Activated T-helper 17 cell treated with anti-CD3 and anti-CD28 coated beads, Interleukin-2, amount 50 U/mL, for 72 hours (primary cell): ENCODE data around the gene UMPS. TPM values are rescaled to one million over a fixed set of nuclear protein-coding genes. Genes with fewer than 3 reads are reported as not detected.
A peak's percentile ranks its signal among the peaks of the same experiment; 100 is the strongest.
"Not testable (repeated sequence)": the region's sequence is repeated elsewhere in the genome, so short reads cannot be mapped to it uniquely, and the experiment has no call there.

ENCODE experiments used
- ATAC-seq: fragments of 150-1000 bp; cut with Tn5 transposase; replicated peaks from 2 replicates; pipeline ENCODE4 v1.10.0; 2021; ENCODE audit warnings: mild to moderate bottlenecking, moderate library complexity
- H3K27ac Mint-ChIP-seq: one replicate; pipeline ENCODE4 v1.8.0; 2022; ENCODE audit warnings: mixed read lengths
- H3K27me3 Mint-ChIP-seq: one replicate; pipeline ENCODE4 v1.8.0; 2022; ENCODE audit warnings: mixed read lengths
- H3K36me3 Mint-ChIP-seq: one replicate; pipeline ENCODE4 v1.8.0; 2022; ENCODE audit warnings: low read depth, mild to moderate bottlenecking, mixed read lengths
- H3K4me1 Mint-ChIP-seq: one replicate; pipeline ENCODE4 v1.8.0; 2022; ENCODE audit warnings: mixed read lengths
- H3K4me3 Mint-ChIP-seq: one replicate; pipeline ENCODE4 v1.8.0; 2022; ENCODE audit warnings: mild to moderate bottlenecking, mixed read lengths
- H3K9me3 Mint-ChIP-seq: one replicate; pipeline ENCODE4 v1.8.0; 2022; ENCODE audit warnings: mixed read lengths
- total RNA-seq, 2 donors: library from RNA; stranded (reverse); gene quantifications; one replicate each; pipeline ENCODE4 v1.2.3, GENCODE V29; 2022

Gene UMPS
- total RNA-seq, 2 donors from 2014 or later, result 29.2 to 55.0 TPM

GRCh38 chr3:124774841-124775402, 44.7 kb downstream of the UMPS start:
- H3K4me1 Mint-ChIP-seq, result no peaks in the 10 kb centered on the region
- no peak for ATAC-seq

GRCh38 chr3:124775877-124776276, 45.6 kb downstream of the UMPS start:
- no peaks in the 10 kb centered on the region for H3K9me3 Mint-ChIP-seq
- H3K4me1 Mint-ChIP-seq, result no peaks in the 10 kb centered on the region
- H3K27ac Mint-ChIP-seq, result no peak overlapping the region
- no peaks in the 10 kb centered on the region for H3K36me3 Mint-ChIP-seq
- no peak overlapping the region for H3K4me3 Mint-ChIP-seq
- peaks cover 31% of the 10 kb centered on the region for H3K27me3 Mint-ChIP-seq
- no peak for ATAC-seq

More at GRCh38 chr3:124774841-124775402, 44.7 kb downstream of the UMPS start:
- H3K36me3 Mint-ChIP-seq, result no peaks in the 10 kb centered on the region
- no peaks in the 10 kb centered on the region for H3K9me3 Mint-ChIP-seq
- H3K27ac Mint-ChIP-seq, result no peak overlapping the region
- peaks cover 31% of the 10 kb centered on the region for H3K27me3 Mint-ChIP-seq
- H3K4me3 Mint-ChIP-seq, result no peak overlapping the region

- Mint-ChIP-seq H3K27ac (no peak overlapping the region), H3K9me3 (no peaks in the 10 kb centered on the region), H3K4me1 (no peaks in the 10 kb centered on the region), H3K27me3 (peaks cover 30% of the 10 kb centered on the region), H3K36me3 (no peaks in the 10 kb centered on the region), H3K4me3 (no peak overlapping the region)
- no peak for ATAC-seq
These were observed 46.6 kb downstream of the UMPS start for GRCh38 chr3:124776856-124777255.

- Mint-ChIP-seq H3K27ac (no peak overlapping the region), H3K4me1 (no peaks in the 10 kb centered on the region), H3K36me3 (no peaks in the 10 kb centered on the region), H3K9me3 (no peaks in the 10 kb centered on the region), H3K27me3 (peaks cover 26% of the 10 kb centered on the region), H3K4me3 (no peak overlapping the region)
- no peak for ATAC-seq
These were observed 47.7 kb downstream of the UMPS start for GRCh38 chr3:124777762-124778470.

GRCh38 chr3:124779116-124779515, 48.9 kb downstream of the UMPS start:
- Mint-ChIP-seq H3K36me3 (no peaks in the 10 kb centered on the region), H3K4me1 (no peaks in the 10 kb centered on the region), H3K27ac (no peak overlapping the region), H3K9me3 (no peaks in the 10 kb centered on the region), H3K4me3 (no peak overlapping the region), H3K27me3 (peaks cover 22% of the 10 kb centered on the region)
- no peak for ATAC-seq

GRCh38 chr3:124779751-124780191, 49.5 kb downstream of the UMPS start:
- no peak for ATAC-seq
- Mint-ChIP-seq H3K9me3 (no peaks in the 10 kb centered on the region), H3K4me1 (no peaks in the 10 kb centered on the region), H3K27ac (no peak overlapping the region), H3K27me3 (peaks cover 20% of the 10 kb centered on the region), H3K36me3 (no peaks in the 10 kb centered on the region), H3K4me3 (no peak overlapping the region)

- no peak for ATAC-seq
- no peaks in the 10 kb centered on the region for H3K36me3 Mint-ChIP-seq
- H3K9me3 Mint-ChIP-seq, result no peaks in the 10 kb centered on the region
- H3K4me1 Mint-ChIP-seq, result no peaks in the 10 kb centered on the region
- H3K27me3 Mint-ChIP-seq, result peaks cover 15% of the 10 kb centered on the region
- H3K27ac Mint-ChIP-seq, result no peak overlapping the region
- H3K4me3 Mint-ChIP-seq, result no peak overlapping the region
These were observed 50.1 kb downstream of the UMPS start for GRCh38 chr3:124780356-124780755.

GRCh38 chr3:124780761-124781475, 50.7 kb downstream of the UMPS start:
- Mint-ChIP-seq H3K27ac (no peak overlapping the region), H3K4me3 (no peak overlapping the region), H3K9me3 (no peaks in the 10 kb centered on the region), H3K27me3 (peaks cover 15% of the 10 kb centered on the region), H3K4me1 (no peaks in the 10 kb centered on the region), H3K36me3 (no peaks in the 10 kb centered on the region)
- no peak for ATAC-seq

- Mint-ChIP-seq H3K27me3 (peaks cover 12% of the 10 kb centered on the region), H3K27ac (no peak overlapping the region), H3K9me3 (no peaks in the 10 kb centered on the region), H3K36me3 (no peaks in the 10 kb centered on the region), H3K4me1 (no peaks in the 10 kb centered on the region), H3K4me3 (no peak overlapping the region)
- no peak for ATAC-seq
These were observed 51.5 kb downstream of the UMPS start for GRCh38 chr3:124781476-124782376.

- not testable (repeated sequence) for H3K4me3 Mint-ChIP-seq, H3K4me1 Mint-ChIP-seq, H3K36me3 Mint-ChIP-seq, ATAC-seq, H3K9me3 Mint-ChIP-seq, H3K27ac Mint-ChIP-seq
- peaks cover 12% of the 10 kb centered on the region for H3K27me3 Mint-ChIP-seq
These were observed 52.1 kb downstream of the UMPS start for GRCh38 chr3:124782377-124782712.

GRCh38 chr3:124783696-124784095, 53.4 kb downstream of the UMPS start:
- Mint-ChIP-seq H3K36me3 (no peaks in the 10 kb centered on the region), H3K27me3 (peaks cover 8% of the 10 kb centered on the region), H3K9me3 (no peaks in the 10 kb centered on the region), H3K27ac (no peak overlapping the region), H3K4me1 (no peaks in the 10 kb centered on the region), H3K4me3 (no peak overlapping the region)
- no peak for ATAC-seq

GRCh38 chr3:124784686-124785382, 54.6 kb downstream of the UMPS start:
- peak; percentile 7 for ATAC-seq

GRCh38 chr3:124785973-124786372, 55.7 kb downstream of the UMPS start:
- ATAC-seq, result no peak
- no peaks in the 10 kb centered on the region for H3K36me3 Mint-ChIP-seq
- H3K9me3 Mint-ChIP-seq, result no peaks in the 10 kb centered on the region
- H3K27me3 Mint-ChIP-seq, result peaks cover 3% of the 10 kb centered on the region
- H3K4me3 Mint-ChIP-seq, result no peak overlapping the region
- H3K4me1 Mint-ChIP-seq, result no peaks in the 10 kb centered on the region
- H3K27ac Mint-ChIP-seq, result no peak overlapping the region

More at GRCh38 chr3:124784686-124785382, 54.6 kb downstream of the UMPS start:
- Mint-ChIP-seq H3K4me3 (no peak overlapping the region), H3K9me3 (no peaks in the 10 kb centered on the region), H3K27me3 (peaks cover 3% of the 10 kb centered on the region), H3K27ac (no peak overlapping the region), H3K36me3 (no peaks in the 10 kb centered on the region), H3K4me1 (no peaks in the 10 kb centered on the region)
